ENCODE results near the gene ZNF471.

GRCh38 chr19:56477429-56478338, 30.0 kb upstream of the ZNF471 start:
- TF ChIP-seq POLR2A (IDR thresholded peaks at IDR 0.05) (peak; percentile 40 to 41), CTCF (IDR thresholded peaks at IDR 0.05) (peak in 1 of 4 experiments; percentile 8)
